Measurements from ENCODE around the gene ACTG1.

- TF ChIP-seq CTCF (conservative IDR thresholded peaks at IDR 0.05): no peak
- no peak for TF ChIP-seq ZFX (IDR thresholded peaks at IDR 0.05)
These were observed 3.0 kb upstream of the ACTG1 start for GRCh38 chr17:81515530-81516041.
